HUDEP-2 (cell line): Measurements from ENCODE around the gene SLC24A3.

Experiments
- DNase-seq, 76 experiments: peaks; one replicate each; lab custom pipeline; 2025; ENCODE audit not compliant: unreplicated experiment in 76 of 76; lab: John Stamatoyannopoulos, UW

SLC24A3 gene

DNA sequence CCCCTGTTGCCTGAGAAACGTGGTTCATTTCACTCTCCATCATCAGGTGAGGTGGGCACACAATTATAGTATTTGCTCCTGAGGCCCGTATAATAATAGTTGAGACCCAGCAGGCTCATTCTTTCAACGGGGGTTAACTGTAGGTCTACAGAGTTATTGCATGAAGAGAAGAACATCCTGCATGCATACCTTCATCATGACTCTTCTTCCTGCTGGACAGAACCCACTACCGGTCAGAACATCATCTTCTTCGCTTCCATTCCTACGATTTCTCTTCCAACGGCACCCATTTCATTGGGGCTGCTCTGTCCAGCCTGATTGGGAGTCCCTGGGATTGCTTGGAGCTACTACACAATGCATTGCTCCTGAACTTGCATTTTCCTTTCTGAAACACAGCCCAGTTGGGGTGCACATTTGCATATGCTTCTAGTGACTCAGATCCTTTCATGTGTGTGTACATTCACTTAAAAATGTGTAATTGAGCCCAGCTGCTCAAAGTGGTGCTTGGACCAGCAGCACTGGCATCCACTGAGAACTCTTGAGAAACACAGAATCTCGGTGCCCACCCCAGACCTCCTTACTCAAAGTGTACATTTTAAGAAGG is 57.4 kb downstream of the SLC24A3 start:
- DNase-seq: no peak

GRCh38 chr20:19271879-19272651 is 59.6 kb downstream of the SLC24A3 start:
- DNase-seq: no peak

GRCh38 chr20:19272976-19273654 is 60.7 kb downstream of the SLC24A3 start:
- no peak for DNase-seq

- DNase-seq: no peak
Observed at GRCh38 chr20:19274001-19274400, 61.6 kb downstream of the SLC24A3 start.

DNA sequence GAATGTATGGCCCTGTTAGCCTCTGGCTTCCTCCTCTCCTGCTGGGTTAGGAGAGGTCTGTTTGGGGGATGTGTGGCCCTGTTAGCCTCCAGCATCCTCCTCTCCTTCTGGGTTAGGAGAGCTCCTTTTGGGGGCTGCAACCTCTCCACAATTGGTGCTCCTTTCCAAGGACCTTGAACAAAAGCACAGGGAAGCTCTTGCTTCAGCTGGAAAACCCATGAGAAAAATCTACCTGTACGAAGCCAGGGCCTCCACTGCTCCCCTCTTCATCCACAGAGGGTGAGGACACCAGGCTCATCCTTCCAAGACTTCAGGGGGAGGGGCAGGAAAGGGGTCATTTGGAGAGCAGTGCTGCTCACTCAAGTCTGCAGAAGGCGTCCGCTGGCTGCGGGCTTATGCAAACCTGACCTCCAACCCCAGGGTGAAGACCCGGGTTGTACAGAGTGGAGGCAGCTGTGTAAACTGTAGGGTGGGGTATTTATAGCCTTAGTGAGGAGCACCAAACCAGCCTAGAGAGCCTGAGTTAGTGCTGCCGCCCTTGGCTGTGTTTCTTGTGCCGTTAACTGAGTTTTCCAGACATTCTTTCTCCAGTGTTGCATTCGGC is 62.1 kb downstream of the SLC24A3 start:
- no peak for DNase-seq

- peak in 52 of 76 experiments; percentile 1 to 66 (median 34) for DNase-seq
Observed at GRCh38 chr20:19275038-19275629, 62.7 kb downstream of the SLC24A3 start.

- peak in 39 of 76 experiments; percentile 3 to 66 (median 42) for DNase-seq
Observed at GRCh38 chr20:19275630-19276071, 63.2 kb downstream of the SLC24A3 start.

- DNase-seq: no peak
Observed at GRCh38 chr20:19277381-19277780, 64.9 kb downstream of the SLC24A3 start.

DNA sequence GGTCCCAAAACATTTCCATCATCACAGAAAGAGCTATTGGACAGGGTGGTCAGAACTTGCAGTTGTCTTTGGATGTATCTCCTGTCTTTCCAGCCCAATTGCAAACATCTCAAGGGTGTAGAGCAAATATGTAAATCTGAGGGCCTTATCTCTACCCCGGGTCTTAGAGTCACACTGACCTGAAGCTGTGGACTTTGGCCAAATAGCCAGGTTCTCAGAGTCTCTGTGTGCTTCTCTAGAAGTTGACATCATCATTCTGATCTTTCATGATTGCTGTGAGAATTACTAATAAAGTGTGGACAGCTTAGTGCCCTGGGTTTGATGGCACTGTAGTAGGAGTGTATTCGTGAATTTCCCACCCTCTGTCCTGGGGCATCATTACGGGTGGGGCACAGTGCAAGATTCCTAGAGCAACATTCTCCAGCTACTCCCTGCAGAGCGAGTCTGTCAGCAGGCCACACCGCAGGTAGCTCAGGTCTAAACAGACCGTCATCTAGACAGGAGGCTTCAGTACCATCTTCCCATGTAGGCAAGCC is 71.1 kb downstream of the SLC24A3 start:
- no peak for DNase-seq

DNA sequence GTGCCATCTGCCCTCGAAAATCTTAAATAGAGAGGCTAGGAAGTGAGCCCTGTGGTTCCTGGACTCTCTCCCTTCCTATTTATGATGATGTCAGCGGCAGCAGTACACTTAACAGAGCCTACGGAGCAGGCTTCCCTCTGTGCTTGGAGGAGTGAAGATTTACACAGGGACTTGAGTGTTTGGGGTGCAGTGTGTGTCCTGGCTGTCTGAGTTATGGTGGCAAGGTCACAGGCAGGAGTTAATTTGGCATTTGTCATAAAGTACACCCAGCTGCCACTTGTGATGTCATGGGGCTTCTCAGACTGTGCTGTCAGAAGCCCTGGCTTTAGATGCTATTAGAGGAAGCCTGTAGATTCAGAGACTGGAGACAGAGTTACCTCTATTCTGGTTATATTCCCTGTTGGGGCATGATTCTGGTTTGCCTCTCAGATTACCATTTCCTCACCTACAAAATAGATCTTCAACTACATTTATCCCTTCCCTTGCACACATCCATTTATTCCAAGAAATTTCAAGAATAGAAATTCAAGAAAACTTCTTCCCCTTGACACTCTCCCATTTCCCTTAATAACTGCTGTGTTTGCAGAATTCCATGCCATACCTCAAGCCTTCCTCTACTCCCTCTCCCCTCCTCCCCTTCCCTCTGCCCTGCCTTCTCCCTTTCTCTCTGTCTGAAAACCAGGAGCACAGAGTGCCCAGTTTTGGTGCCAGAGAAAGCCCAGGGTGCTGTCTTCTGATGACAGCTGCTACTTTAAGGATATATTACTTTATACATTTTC is 72.1 kb downstream of the SLC24A3 start:
- DNase-seq: no peak

DNA sequence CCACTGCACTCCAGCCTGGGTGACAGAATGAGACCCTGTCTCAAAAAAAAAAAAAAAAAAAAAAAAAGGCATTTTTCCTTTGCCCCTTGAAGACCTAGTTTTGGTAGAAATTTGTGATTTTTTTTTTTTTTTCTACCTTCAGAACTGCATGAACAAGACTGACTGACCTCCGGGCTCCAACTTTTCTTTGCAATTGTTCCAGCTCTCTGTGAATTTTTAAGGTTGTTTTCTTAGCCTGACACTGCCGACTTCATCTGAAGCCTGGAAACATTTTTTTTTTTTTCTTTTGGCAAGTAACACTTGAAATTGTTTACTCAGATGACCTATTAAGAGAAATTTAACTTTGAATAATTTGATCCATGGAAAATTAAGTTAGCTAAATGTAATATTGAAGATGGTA is 73.0 kb downstream of the SLC24A3 start:
- no peak for DNase-seq

- DNase-seq: no peak
Observed at GRCh38 chr20:19288061-19288460, 75.6 kb downstream of the SLC24A3 start.

GRCh38 chr20:19288636-19289035 is 76.2 kb downstream of the SLC24A3 start:
- no peak for DNase-seq

- DNase-seq: no peak
Observed at GRCh38 chr20:19289451-19289850, 77.0 kb downstream of the SLC24A3 start.

DNA sequence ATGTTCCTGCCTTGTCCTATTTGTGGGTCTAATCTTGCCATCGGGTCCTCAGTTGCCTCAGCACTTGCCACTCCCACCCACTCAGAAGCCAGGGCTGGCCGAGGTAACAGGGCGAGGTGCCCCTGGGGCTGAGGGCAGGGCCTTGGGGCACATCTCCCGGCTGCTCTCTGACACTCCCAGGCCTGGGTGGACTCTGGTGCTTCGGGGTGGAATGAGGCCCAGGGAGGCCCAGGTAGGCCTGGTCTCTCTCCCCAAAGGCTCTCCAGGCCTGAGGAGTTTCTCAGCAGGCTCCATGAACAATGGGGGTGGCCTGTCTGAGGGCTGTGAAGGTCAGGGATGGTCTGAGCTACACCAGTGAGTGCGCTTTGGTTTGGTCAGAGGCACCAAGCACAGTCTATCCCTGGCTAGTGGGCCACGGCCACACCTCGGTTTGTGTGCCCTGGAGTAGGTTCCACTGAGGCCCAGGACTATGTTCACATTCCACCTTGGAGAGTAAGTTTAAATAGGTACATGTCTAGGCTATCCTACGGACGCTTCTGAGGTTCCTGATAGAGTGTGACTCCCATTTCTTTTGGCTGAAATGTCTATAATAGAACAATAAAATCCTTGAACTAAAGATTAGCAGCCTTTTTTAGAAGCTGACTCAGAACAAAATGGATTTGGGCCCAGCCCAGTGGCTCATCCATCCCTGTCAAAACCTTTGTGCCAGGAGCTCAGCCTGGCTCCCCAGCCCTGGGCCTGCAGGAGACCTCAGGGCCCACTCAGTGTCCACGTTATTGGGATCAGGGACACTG is 78.8 kb downstream of the SLC24A3 start:
- no peak for DNase-seq

DNA sequence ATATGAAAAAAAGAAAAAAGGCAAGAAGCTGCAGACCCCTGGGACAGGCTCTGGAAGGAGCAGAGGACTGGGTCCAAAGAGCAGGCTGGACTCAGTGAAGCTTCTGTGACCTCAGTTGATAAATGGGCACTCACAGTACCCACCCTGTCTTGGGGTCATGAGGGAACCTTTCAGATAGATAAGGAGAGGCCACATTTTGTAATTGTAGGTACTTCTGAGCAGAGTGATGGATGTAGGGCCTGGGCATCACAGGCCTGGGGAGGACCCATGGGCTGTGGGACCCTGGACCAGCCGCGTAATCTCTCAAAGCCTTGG is 79.3 kb downstream of the SLC24A3 start:
- DNase-seq: no peak

- DNase-seq: no peak
Observed at GRCh38 chr20:19292254-19292653, 79.8 kb downstream of the SLC24A3 start.

DNA sequence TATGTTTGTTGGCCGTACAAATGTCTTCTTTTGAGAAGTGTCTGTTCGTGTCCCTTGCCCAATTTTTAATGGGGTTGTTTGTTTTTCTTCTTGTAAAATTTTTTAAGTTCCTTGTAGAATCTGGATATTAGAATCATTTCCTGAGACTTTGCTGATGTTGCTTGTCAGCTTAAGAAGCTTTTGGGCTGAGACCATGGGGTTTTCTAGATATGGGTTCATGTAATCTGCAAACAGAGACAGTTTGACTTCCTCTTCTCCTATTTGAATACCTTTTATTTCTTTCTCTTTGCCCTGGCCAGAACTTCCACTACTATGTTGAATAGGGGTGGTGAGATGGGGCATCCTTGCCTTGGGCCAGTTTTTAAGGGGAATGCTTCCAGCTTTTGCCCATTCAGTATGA is 82.6 kb downstream of the SLC24A3 start:
- no peak for DNase-seq

GRCh38 chr20:19298652-19299051 is 86.2 kb downstream of the SLC24A3 start:
- no peak for DNase-seq
